NCI-H1694 treated with DMSO at 0.1 percent for 48 hours (cell line): ENCODE data around the gene RESP18.

Experiments used
- DNase-seq: peaks from one replicate; lab custom pipeline; 2025; lab: John Stamatoyannopoulos, UW

RESP18 gene

DNA sequence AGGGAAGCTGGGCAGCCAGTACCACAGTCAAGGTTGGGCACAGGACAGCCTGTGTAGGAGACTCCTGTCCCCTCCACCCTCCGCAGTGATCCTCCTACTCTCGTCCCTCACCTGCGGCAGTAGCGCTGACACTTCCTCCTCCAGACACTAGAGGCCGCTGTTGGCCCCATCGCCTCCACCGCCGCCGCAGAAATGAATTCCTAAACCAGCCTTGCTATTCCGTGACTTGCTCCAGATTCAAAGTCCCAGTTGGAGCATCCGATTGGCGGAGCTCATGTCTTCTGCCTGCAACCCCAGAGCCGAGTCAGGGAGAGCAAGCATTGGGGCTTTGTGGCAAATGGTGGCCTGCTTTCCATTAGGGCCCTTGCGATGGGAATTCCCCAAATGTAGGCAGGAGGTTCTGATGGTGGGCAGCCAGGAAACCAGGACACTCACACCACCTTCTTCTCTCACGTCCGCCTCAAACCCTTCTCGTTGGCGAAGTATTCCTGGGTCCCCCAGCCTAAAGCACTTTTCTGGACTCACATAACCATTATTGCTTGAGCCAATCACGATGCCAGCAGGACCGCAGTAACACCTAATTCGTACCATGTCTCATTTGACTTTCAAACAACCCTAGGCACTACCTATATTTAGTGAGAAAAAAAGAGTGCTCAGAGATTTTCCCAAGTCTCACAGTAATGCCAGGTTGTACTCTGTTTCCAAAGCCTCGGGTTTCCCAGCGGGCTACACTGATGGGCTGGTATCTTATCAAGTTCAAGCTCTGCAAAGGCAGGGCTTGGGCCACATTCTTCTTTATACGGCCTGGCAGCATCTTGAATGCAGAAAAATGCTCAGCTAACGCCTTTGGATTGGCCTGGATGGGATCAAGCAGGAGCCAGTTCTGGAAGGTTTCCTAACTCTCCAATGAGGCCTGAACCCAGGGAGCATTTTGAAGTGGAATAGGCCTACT, 54.6 kb downstream of the RESP18 start:
- peak; percentile 84 for DNase-seq
